ENCODE measurements around the gene SOX1.

SOX1 gene

GRCh38 chr13:112097770-112098169 is 30.8 kb downstream of the SOX1 start:
- Histone ChIP-seq H3K9me2 (ENCODE audit: low read depth, low read length) (no peaks in the 10 kb centered on the region), H3K79me2 (ENCODE audit: insufficient read depth, low read length) (no peaks in the 10 kb centered on the region), H3K4me1 (ENCODE audit: insufficient read depth, low read length, severe bottlenecking) (no peaks in the 10 kb centered on the region), H3K27me3 (ENCODE audit: insufficient read depth, low read length) (no peaks in the 10 kb centered on the region), H3K9me3 (ENCODE audit: low read length) (no peaks in the 10 kb centered on the region), H3K4me3 (ENCODE audit: low read depth, low read length, poor library complexity, severe bottlenecking) (no peak overlapping the region), H4K20me1 (ENCODE audit: insufficient read depth, low read length) (no peaks in the 10 kb centered on the region), H3K9ac (ENCODE audit: low read length) (no peak overlapping the region), H3F3A (ENCODE audit: insufficient read depth, low read length) (no peaks in the 10 kb centered on the region), H3K27ac (ENCODE audit: low read depth, low read length, poor library complexity, severe bottlenecking) (no peak overlapping the region), H3K36me3 (ENCODE audit: insufficient read depth, low read length) (no peaks in the 10 kb centered on the region), H2AFZ (ENCODE audit: low read length) (no peak overlapping the region), H3K4me2 (ENCODE audit: low read length) (no peak overlapping the region)
- TF ChIP-seq CTCF (IDR thresholded peaks at IDR 0.05; ENCODE audit: low read length) (no peak), EZH2 (IDR thresholded peaks at IDR 0.05; ENCODE audit: borderline replicate concordance, low read length) (no peak)

DNA sequence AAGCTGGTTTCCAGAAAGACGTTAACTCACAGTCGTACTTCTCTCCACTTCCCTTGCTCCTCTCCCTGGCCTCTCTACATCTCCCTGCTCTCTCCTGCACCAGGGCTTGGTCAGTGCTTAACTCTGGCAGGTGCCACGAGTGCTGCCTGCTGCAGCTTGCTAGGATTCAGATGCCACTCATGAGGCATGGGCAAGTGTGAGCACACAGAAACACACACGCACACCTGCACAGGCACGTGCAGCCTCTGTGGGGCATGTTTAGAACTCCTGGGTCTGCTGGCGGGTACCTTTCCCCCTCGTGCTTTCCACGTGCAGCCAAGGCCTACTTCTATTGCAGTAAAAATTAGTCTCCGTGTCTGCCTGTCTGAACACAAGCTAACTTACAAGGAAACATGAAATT is 31.8 kb downstream of the SOX1 start:
- H3K27me3 ChIP-seq (ENCODE audit: insufficient read depth, low read length) = no peaks in the 10 kb centered on the region
- H3K9me2 ChIP-seq (ENCODE audit: low read depth, low read length) = no peaks in the 10 kb centered on the region
- TF ChIP-seq EZH2 (IDR thresholded peaks at IDR 0.05; ENCODE audit: borderline replicate concordance, low read length) (no peak), CTCF (IDR thresholded peaks at IDR 0.05; ENCODE audit: low read length) (no peak)

DNA sequence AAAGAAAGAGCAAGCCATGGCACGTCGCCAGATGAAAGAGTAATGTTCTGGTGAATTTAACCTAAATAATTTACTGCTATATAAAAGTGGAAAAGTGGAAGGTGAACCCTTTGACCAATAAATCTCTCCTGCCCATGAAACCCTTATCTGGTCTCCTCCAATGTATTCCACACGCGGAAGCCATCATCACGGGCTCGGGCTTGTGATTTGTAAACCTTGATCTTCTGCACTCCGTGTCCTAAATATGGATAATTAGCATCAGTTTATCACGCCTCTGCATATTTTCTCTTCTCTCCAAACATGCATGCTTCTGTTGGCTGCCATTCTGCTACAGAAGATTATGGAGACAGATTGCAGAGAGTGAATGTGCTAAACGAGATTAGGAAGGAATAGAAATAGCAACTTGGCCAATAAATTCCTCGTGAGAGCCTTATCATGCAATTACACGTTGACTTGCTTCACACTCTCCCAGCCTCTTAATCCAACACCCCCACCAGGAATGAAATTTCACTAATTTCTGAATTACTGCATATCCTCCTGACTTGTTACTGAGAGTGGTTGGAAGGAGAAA is 34.5 kb downstream of the SOX1 start:
- H3F3A ChIP-seq (ENCODE audit: insufficient read depth, low read length) = no peaks in the 10 kb centered on the region
- no peaks in the 10 kb centered on the region for H3K27me3 ChIP-seq (ENCODE audit: insufficient read depth, low read length)
- no peak overlapping the region for H2AFZ ChIP-seq (ENCODE audit: low read length)
- no peaks in the 10 kb centered on the region for H3K9me2 ChIP-seq (ENCODE audit: low read depth, low read length)
- H3K36me3 ChIP-seq (ENCODE audit: insufficient read depth, low read length) = no peaks in the 10 kb centered on the region
- H4K20me1 ChIP-seq (ENCODE audit: insufficient read depth, low read length) = no peaks in the 10 kb centered on the region
- no peak overlapping the region for H3K4me3 ChIP-seq (ENCODE audit: low read depth, low read length, poor library complexity, severe bottlenecking)
- TF ChIP-seq CTCF (IDR thresholded peaks at IDR 0.05; ENCODE audit: low read length) = no peak
- TF ChIP-seq EZH2 (IDR thresholded peaks at IDR 0.05; ENCODE audit: borderline replicate concordance, low read length) = no peak
- no peak overlapping the region for H3K4me2 ChIP-seq (ENCODE audit: low read length)
- no peak overlapping the region for H3K9ac ChIP-seq (ENCODE audit: low read length)
- H3K27ac ChIP-seq (ENCODE audit: low read depth, low read length, poor library complexity, severe bottlenecking) = no peak overlapping the region
- H3K79me2 ChIP-seq (ENCODE audit: insufficient read depth, low read length) = no peaks in the 10 kb centered on the region
- H3K4me1 ChIP-seq (ENCODE audit: insufficient read depth, low read length, severe bottlenecking) = no peaks in the 10 kb centered on the region
- H3K9me3 ChIP-seq (ENCODE audit: low read length) = no peaks in the 10 kb centered on the region

More for the DNA sequence above, 31.8 kb downstream of the SOX1 start:
- no peak overlapping the region for H3K4me2 ChIP-seq (ENCODE audit: low read length)
- H3K4me1 ChIP-seq (ENCODE audit: insufficient read depth, low read length, severe bottlenecking) = no peaks in the 10 kb centered on the region
- H3K9me3 ChIP-seq (ENCODE audit: low read length) = no peaks in the 10 kb centered on the region
- H3K79me2 ChIP-seq (ENCODE audit: insufficient read depth, low read length) = no peaks in the 10 kb centered on the region
- H3K4me3 ChIP-seq (ENCODE audit: low read depth, low read length, poor library complexity, severe bottlenecking) = no peak overlapping the region
- no peaks in the 10 kb centered on the region for H3F3A ChIP-seq (ENCODE audit: insufficient read depth, low read length)
- H4K20me1 ChIP-seq (ENCODE audit: insufficient read depth, low read length) = no peaks in the 10 kb centered on the region
- H3K36me3 ChIP-seq (ENCODE audit: insufficient read depth, low read length) = no peaks in the 10 kb centered on the region
- no peak overlapping the region for H3K9ac ChIP-seq (ENCODE audit: low read length)
- H3K27ac ChIP-seq (ENCODE audit: low read depth, low read length, poor library complexity, severe bottlenecking) = no peak overlapping the region
- H2AFZ ChIP-seq (ENCODE audit: low read length) = no peak overlapping the region
